ENCODE measurements around the gene HRH1. TPM values are rescaled to one million over a fixed set of nuclear protein-coding genes. Genes with fewer than 3 reads are reported as not detected.
"Not testable (repeated sequence)": the region's sequence is repeated elsewhere in the genome, so short reads cannot be mapped to it uniquely, and the experiment has no call there.

Gene HRH1
- total RNA-seq, 1 donor from 2014 or later, result 2.6 TPM

DNA sequence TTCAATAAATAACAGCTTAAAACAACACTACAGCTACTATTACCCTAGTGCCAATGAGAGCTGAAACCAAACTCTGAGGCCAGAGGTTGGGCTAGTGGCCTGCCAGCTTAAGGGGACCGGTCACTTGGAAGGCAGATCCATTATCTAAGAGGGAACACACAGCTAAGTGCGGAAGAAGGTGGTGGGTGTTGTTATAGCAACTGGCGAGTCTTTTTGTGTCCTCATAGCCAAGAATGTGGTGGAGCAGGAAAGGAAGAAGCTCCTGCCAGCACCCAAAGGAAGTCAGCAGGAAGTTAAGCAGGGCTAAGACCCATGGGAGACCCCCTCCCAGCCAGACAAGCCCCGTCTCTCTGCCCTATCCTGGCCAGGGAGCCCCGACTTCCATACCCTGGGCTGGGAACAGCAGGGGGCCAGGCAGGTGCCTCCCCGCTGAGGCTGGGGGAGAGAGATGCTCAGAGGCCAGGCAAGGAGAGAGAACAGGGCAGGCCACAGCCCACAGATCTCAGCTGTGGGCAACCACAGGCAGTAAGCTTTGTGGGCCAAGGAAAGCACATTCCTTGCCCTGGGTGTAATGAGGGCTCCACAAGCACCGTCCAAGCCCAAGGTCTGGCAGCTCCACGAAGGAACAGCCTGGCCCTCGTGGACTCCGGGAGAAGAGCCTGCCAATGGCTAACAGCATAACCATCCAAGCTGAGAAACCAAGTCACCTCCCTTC, 34.0 kb upstream of the HRH1 start:
- no peak for DNase-seq (ENCODE audit: low read depth)
- TF ChIP-seq, protein P1, sequence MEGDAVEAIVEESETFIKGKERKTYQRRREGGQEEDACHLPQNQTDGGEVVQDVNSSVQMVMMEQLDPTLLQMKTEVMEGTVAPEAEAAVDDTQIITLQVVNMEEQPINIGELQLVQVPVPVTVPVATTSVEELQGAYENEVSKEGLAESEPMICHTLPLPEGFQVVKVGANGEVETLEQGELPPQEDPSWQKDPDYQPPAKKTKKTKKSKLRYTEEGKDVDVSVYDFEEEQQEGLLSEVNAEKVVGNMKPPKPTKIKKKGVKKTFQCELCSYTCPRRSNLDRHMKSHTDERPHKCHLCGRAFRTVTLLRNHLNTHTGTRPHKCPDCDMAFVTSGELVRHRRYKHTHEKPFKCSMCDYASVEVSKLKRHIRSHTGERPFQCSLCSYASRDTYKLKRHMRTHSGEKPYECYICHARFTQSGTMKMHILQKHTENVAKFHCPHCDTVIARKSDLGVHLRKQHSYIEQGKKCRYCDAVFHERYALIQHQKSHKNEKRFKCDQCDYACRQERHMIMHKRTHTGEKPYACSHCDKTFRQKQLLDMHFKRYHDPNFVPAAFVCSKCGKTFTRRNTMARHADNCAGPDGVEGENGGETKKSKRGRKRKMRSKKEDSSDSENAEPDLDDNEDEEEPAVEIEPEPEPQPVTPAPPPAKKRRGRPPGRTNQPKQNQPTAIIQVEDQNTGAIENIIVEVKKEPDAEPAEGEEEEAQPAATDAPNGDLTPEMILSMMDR (IDR thresholded peaks at IDR 0.05; ENCODE audit: insufficient read depth, low read length, severe bottlenecking), result no peak
- Histone ChIP-seq H3K4me3 (ENCODE audit: low read depth, low read length) (no peak overlapping the region), H3K27me3 (ENCODE audit: control insufficient read depth, insufficient read depth, low read length) (no peaks in the 10 kb centered on the region), H3K36me3 (ENCODE audit: control insufficient read depth, insufficient read depth, low read length) (no peaks in the 10 kb centered on the region)
- FAIRE-seq, result no peak

DNA sequence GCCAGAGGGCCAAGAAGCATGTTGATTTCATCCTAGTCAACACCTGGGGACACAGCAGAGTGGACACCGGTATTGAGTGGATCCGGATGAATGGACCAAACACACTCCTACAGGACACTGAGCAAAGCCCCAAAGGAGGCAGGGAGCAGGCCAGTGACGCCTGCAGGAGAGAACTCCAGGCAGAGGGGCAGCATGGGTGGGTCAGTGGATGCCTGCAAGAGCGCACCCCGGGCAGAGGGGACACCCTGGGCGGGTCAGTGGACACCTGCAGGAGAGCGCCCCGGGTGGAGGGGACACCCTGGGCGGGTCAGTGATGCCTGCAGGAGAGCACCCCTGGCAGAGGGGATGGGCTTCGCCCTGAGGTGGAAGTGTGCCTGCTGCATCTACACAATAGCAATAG, 27.6 kb upstream of the HRH1 start:
- DNase-seq (ENCODE audit: low read depth) (no peak), FAIRE-seq (no peak)
- TF ChIP-seq, protein P1 (IDR thresholded peaks at IDR 0.05; ENCODE audit: insufficient read depth, low read length, severe bottlenecking), result no peak
- Histone ChIP-seq H3K4me3 (ENCODE audit: low read depth, low read length) (no peak overlapping the region), H3K27me3 (ENCODE audit: control insufficient read depth, insufficient read depth, low read length) (no peaks in the 10 kb centered on the region), H3K36me3 (ENCODE audit: control insufficient read depth, insufficient read depth, low read length) (no peaks in the 10 kb centered on the region)

DNA sequence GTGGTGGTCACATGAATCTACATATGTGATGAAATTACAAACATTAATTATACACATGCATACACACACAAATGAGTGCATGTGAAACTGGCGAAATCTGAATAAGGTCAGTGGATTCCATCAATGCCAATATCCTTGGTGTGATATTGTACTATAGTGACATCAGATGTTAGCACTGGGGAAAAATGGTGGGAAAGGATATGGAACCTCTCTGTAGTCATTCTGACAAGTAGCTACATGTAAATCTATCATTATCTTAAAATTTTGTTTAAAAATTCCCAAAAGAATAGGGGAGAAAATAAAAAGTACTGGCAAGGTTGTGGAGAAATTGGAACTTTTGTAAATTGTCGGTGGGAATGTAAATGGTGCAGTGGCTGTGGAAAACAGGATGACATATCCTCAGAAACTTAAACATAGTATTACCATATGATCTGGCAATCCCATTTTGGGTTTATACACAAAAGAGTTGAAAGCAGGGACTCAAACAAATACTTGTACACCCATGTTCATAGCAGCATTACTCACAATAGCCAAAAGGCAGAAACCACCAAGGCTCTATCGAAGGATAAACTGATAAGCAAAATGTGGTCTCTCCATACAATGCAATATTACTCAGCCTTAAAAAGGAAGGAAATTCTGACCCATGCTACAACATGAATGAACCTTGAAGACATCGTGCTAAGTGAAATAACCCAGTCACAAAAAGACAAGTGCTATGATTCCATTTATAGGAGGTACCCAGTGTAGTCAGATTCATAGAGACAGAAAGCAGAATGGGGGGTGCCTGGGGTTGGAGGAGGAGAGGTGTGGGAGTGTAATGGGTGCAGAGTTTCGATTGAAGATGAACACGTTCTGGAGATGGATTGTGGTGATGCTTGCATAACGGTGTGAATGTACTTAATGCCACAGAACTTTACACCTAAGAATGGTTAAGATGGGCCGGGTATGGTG, 25.3 kb upstream of the HRH1 start:
- DNase-seq (ENCODE audit: low read depth), result peak; percentile 92
- no peak overlapping the region for H3K4me3 ChIP-seq (ENCODE audit: low read depth, low read length)
- H3K36me3 ChIP-seq (ENCODE audit: control insufficient read depth, insufficient read depth, low read length), result no peaks in the 10 kb centered on the region
- TF ChIP-seq, protein P1 (IDR thresholded peaks at IDR 0.05; ENCODE audit: insufficient read depth, low read length, severe bottlenecking), result no peak
- no peak for FAIRE-seq
- no peaks in the 10 kb centered on the region for H3K27me3 ChIP-seq (ENCODE audit: control insufficient read depth, insufficient read depth, low read length)

DNA sequence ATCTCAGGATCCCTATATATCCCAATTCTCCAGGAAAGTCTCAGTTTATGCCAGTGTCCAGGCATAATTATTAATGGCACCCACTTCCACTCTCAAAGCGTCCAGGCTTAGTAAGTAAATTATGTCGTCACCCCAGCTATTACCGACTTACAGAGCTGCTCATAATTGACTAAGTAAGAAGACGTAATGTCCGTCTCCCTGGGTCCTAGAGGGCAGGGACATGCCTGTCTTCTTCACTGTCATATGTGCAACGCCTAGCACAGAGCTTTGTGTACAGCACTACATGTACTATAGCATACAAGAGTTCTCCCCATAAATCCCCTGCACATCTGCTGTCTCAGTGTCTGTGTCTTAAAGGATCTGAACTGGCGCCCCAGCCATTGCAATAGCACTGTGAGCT, 23.9 kb upstream of the HRH1 start:
- H3K36me3 ChIP-seq (ENCODE audit: control insufficient read depth, insufficient read depth, low read length), result no peaks in the 10 kb centered on the region
- FAIRE-seq (no peak), DNase-seq (ENCODE audit: low read depth) (no peak)
- H3K27me3 ChIP-seq (ENCODE audit: control insufficient read depth, insufficient read depth, low read length), result no peaks in the 10 kb centered on the region
- H3K4me3 ChIP-seq (ENCODE audit: low read depth, low read length), result no peak overlapping the region
- TF ChIP-seq, protein P1 (IDR thresholded peaks at IDR 0.05; ENCODE audit: insufficient read depth, low read length, severe bottlenecking), result no peak

DNA sequence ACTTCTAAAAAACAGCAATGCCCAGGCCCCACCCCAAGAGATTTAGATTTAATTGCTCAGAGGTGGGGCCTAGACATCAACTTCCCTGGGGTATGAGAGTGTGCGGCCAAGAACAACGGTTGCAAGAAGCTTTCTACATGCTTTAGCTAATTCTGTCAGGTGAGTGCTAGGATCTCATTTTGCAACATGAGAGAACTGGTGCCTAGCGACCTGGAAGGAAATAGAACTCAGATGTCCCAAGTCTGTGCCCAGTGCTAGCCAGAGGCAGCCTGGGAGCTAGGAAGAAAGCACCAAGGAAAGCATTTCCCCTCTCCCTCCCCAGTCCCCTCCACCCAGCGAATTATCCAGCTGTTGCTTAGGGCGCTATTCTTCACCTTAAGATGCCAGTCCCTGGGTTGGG, 22.9 kb upstream of the HRH1 start:
- FAIRE-seq, result no peak
- no peaks in the 10 kb centered on the region for H3K27me3 ChIP-seq (ENCODE audit: control insufficient read depth, insufficient read depth, low read length)
- H3K36me3 ChIP-seq (ENCODE audit: control insufficient read depth, insufficient read depth, low read length), result no peaks in the 10 kb centered on the region
- TF ChIP-seq, protein P1 (IDR thresholded peaks at IDR 0.05; ENCODE audit: insufficient read depth, low read length, severe bottlenecking), result no peak
- no peak for DNase-seq (ENCODE audit: low read depth)
- no peak overlapping the region for H3K4me3 ChIP-seq (ENCODE audit: low read depth, low read length)

DNA sequence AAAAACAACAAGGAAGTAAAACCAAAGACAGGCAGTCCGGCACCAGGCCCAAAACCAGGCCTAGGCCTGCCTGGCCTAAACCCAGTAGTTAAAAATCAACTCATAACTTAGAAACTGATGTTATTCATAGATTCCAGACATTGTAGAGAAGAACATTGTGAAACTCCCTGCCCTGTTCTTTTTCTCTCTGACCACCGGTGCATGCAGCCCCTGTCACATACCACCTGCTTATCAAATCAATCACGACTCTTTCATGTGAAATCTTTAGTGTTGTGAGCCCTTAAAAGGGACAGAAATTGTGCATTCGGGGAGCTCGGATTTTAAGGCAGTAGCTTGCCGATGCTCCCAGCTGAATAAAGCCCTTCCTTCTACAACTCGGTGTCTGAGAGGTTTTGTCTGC, 22.4 kb upstream of the HRH1 start:
- H3K36me3 ChIP-seq (ENCODE audit: control insufficient read depth, insufficient read depth, low read length); H3K27me3 ChIP-seq (ENCODE audit: control insufficient read depth, insufficient read depth, low read length); DNase-seq (ENCODE audit: low read depth); FAIRE-seq; H3K4me3 ChIP-seq (ENCODE audit: low read depth, low read length): not testable (repeated sequence)
